HG02970 (cell line): ENCODE measurements around the gene MICAL2.

Experiments used
- ATAC-seq: cut with Tn5 transposase; IDR thresholded peaks from one replicate; pipeline ENCODE4 v1.9.1; 2021; ENCODE audit warnings: mild to moderate bottlenecking, moderate library complexity, moderate number of reproducible peaks; ENCODE audit not compliant: unreplicated experiment, low FRiP score

MICAL2 gene

DNA sequence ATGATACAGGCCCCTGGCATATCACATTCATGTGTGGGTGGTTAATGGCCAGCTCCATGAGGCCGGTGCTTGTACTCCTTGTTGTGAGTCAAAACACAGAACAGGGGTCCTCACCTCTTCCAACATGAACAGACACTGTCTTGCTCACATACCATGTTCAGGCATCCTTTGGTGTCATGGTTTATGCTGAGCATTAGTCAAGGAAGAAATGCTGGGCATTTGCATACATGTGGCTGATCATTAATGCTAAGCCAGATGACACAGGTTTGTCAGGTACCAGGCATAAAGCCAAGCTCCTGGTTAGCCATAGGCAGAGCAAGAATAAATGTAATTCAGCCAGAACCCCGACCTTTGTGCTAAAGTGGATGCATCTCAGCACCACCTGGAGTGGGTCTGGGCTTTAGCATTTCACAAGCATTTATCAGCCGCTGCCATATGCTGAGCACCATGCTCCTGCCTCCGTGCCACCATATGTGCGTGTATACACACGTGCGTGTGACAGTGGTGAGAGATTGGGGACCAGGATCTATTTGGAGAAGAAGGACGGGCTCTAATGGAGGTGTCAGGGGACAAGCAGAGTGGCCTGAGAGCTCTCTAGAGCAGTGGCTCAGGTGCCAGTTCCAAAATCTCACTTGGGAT lies 55.0 kb downstream of the MICAL2 start:
- ATAC-seq, result no peak

DNA sequence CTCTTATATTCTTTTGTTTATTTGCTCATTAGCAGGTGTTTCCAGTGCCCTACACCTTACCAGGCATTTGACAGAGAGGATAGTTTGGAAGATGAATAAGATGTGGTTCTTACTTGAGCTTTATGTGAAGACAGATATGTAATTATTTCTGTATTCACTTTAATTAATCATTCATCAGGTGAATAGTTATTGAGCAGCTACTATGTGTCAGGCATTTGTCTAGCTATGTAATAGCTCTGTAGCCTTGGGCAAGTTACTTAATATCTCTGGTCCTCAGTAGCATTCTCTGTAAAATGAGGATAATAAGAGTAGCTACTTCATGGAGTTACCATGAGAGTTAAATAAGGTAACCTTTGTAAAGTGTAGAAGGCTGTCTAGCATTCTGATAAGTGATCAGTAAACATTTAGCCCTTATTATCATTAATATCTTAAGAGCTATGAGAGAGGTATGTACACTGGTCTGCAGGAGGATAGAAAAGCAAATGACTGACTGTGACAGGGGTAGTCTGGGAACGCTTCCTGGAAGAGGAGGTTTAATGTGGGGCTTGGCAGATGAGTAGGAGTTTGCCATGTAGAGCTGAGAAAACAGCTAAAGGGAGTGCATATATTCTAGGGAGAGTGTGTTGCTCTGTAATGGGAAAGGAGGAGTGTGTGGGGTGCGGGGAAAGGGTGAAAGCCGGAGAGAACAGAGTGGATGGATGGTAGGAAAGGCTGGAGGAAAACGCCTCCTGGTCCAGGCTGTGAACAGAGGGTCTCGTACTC lies 56.1 kb downstream of the MICAL2 start:
- ATAC-seq, result no peak

- no peak for ATAC-seq
Measured at GRCh38 chr11:12167061-12168000, 56.9 kb downstream of the MICAL2 start.

GRCh38 chr11:12168114-12168513 lies 57.7 kb downstream of the MICAL2 start:
- no peak for ATAC-seq

DNA sequence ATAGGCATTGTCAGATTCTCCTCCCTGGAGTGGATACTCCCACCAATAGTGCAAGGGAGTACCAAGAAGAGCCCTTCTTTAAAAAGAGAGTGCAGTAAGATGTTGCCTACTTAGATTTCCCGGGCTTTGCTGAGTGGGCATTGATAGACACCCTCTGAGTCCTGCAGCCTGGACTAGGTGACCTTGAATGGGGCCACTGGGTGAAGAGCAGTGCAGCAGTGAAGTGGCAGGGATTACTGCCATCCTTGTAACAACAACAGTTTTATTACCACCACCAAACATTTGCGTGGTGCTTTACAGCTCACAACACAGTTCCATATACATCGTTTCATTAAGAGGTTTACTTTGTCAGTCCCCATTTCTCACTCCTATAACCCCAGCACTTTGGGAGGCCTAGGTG lies 59.4 kb downstream of the MICAL2 start:
- no peak for ATAC-seq

- ATAC-seq, result no peak
Measured at GRCh38 chr11:12170501-12170900, 60.1 kb downstream of the MICAL2 start.

- ATAC-seq, result no peak
Measured at GRCh38 chr11:12170984-12171383, 60.6 kb downstream of the MICAL2 start.

GRCh38 chr11:12171921-12172320 lies 61.5 kb downstream of the MICAL2 start:
- no peak for ATAC-seq

- no peak for ATAC-seq
Measured at GRCh38 chr11:12172493-12173013, 62.2 kb downstream of the MICAL2 start.

DNA sequence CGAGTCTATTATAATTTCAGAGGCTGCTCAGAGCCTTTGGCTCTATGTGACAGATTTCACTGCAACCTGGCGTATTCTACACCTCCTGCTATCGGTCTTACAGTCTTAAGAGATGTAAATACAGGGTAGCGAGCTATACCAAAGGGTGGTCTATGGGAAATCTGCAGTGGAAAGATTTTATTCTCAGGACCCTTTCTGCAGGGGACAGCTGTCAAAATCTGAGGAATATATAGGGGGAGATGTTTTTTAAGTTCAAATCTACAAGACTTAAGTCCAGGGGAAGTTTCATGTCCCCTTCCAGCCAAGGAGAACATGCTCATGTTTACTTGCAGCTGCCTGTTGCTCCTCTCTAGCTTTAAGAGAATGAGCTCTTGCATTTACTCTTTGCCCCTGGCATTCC lies 62.7 kb downstream of the MICAL2 start:
- ATAC-seq, result no peak

- ATAC-seq, result peak; percentile 21
Measured at GRCh38 chr11:12174128-12174476, 63.7 kb downstream of the MICAL2 start.

DNA sequence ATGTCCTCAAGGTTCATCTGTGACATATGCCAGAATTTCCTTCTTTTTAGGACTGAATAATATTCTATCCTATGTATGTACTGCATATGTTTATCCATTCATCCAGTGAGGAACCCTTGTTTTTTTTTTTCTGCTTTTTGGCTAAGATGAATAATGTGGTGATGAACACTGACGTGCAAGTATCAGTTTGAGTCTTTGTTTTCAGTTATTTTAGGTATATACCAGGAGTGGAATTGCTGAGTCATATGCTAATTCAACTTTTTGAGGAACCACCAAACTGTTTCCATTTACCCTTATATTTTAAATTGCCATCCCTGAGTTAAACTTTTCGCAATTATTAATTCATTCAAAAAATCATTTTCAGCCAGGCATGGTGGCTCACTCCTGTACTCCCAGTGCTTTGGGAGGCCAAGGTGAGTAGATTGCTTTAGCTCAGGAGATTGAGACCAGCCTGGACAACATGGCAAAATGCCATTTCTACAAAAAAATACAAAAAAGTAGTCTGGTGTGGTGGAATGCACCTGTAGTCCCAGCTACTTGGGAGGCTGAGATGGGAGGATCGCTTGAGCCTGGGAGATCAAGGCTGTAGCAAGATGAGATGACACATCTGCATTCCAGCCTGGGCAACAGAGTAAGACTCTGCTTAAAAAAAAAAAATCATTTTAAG lies 64.2 kb downstream of the MICAL2 start:
- peak; percentile 72 for ATAC-seq

DNA sequence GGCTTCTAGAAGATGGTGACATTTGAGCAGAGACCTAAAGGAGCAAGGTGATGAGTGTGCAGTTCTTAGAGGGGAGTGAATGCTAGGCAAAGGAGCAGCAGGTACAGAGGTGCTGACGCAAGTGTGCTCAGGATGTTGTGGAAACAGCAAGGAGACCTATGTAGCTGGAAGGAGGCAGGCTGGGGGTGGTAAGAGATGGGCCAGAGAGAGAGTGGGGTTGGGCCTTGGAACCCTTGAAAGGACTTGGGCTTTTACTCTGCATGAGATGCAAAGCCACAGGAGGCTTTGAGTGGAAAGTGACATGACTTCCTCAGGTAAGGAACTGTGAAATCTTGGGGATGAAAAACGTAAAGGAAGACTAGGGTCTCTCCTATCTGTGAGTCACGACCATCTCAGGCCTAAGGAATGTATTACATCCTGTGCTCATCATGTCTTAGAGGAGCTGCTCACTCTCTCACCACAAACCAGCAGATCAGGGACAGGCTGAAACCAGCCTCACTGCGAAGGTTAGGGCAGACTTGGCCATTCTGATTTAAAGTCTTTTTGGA lies 65.4 kb downstream of the MICAL2 start:
- ATAC-seq, result no peak

GRCh38 chr11:12176410-12176809 lies 66.0 kb downstream of the MICAL2 start:
- no peak for ATAC-seq

- no peak for ATAC-seq
Measured at GRCh38 chr11:12177739-12178338, 67.4 kb downstream of the MICAL2 start.

- no peak for ATAC-seq
Measured at GRCh38 chr11:12179019-12179418, 68.6 kb downstream of the MICAL2 start.

GRCh38 chr11:12179531-12179930 lies 69.1 kb downstream of the MICAL2 start:
- no peak for ATAC-seq

- ATAC-seq, result no peak
Measured at GRCh38 chr11:12180257-12181205, 70.1 kb downstream of the MICAL2 start.

DNA sequence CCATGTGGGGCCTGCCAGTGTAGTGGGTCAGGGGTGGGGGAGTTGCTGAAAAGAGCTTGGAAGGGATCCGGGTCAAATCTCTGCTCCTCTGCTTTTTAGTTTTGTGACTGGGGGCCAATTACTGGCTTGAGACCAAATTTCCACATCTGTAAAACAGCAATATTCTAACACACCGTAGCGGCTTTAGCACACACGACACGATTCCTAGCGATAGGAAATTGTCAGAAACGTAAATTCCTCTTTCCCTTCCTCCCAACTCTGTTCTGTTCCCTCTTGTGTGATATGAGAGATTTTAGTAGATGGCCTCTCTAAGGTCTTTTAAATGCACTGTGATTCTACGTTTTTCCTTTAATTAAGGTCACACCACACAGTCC lies 71.9 kb downstream of the MICAL2 start:
- no peak for ATAC-seq
